ENCODE measurements around the gene C8G. TPM values are rescaled to one million over a fixed set of nuclear protein-coding genes. Genes with fewer than 3 reads are reported as not detected.

C8G gene
- total RNA-seq, 1 donor from 2014 or later: 2.2 TPM

- TF ChIP-seq CTCF (IDR thresholded peaks at IDR 0.05): no peak
- Mint-ChIP-seq H3K36me3 (ENCODE audit: low read depth) (no peaks in the 10 kb centered on the region), H3K4me1 (ENCODE audit: low read depth) (peaks cover 6% of the 10 kb centered on the region), H3K4me3 (ENCODE audit: unreplicated experiment) (no peak overlapping the region), H3K27me3 (ENCODE audit: low read depth) (peaks cover 2% of the 10 kb centered on the region), H3K9me3 (ENCODE audit: low read depth) (peaks cover 3% of the 10 kb centered on the region), H3K27ac (ENCODE audit: unreplicated experiment) (no peak overlapping the region)
- no peak for DNase-seq (ENCODE audit: low spot score)
These were observed 7.3 kb downstream of the C8G start for GRCh38 chr9:136952321-136952850.

- Mint-ChIP-seq H3K36me3 (ENCODE audit: low read depth) (no peaks in the 10 kb centered on the region), H3K4me1 (ENCODE audit: low read depth) (peaks cover 5% of the 10 kb centered on the region), H3K27me3 (ENCODE audit: low read depth) (peaks cover 2% of the 10 kb centered on the region), H3K9me3 (ENCODE audit: low read depth) (peaks cover 3% of the 10 kb centered on the region), H3K4me3 (ENCODE audit: unreplicated experiment) (no peak overlapping the region), H3K27ac (ENCODE audit: unreplicated experiment) (no peak overlapping the region)
- TF ChIP-seq CTCF (IDR thresholded peaks at IDR 0.05): no peak
- DNase-seq (ENCODE audit: low spot score): no peak
These were observed 8.1 kb downstream of the C8G start for GRCh38 chr9:136952876-136953770.

GRCh38 chr9:136953771-136954269 is 8.8 kb downstream of the C8G start:
- no peak for TF ChIP-seq CTCF (IDR thresholded peaks at IDR 0.05)
- no peak for DNase-seq (ENCODE audit: low spot score)
- H3K27me3 Mint-ChIP-seq (ENCODE audit: low read depth): peaks cover 2% of the 10 kb centered on the region
- no peaks in the 10 kb centered on the region for H3K36me3 Mint-ChIP-seq (ENCODE audit: low read depth)
- peaks cover 3% of the 10 kb centered on the region for H3K9me3 Mint-ChIP-seq (ENCODE audit: low read depth)
- no peak overlapping the region for H3K27ac Mint-ChIP-seq (ENCODE audit: unreplicated experiment)
- no peak overlapping the region for H3K4me3 Mint-ChIP-seq (ENCODE audit: unreplicated experiment)
- H3K4me1 Mint-ChIP-seq (ENCODE audit: low read depth): peaks cover 3% of the 10 kb centered on the region

GRCh38 chr9:136954270-136955083 is 9.4 kb downstream of the C8G start:
- Mint-ChIP-seq H3K4me1 (ENCODE audit: low read depth) (peaks cover 3% of the 10 kb centered on the region), H3K4me3 (ENCODE audit: unreplicated experiment) (no peak overlapping the region), H3K27me3 (ENCODE audit: low read depth) (peaks cover 2% of the 10 kb centered on the region), H3K36me3 (ENCODE audit: low read depth) (no peaks in the 10 kb centered on the region), H3K27ac (ENCODE audit: unreplicated experiment) (no peak overlapping the region), H3K9me3 (ENCODE audit: low read depth) (peaks cover 3% of the 10 kb centered on the region)
- no peak for DNase-seq (ENCODE audit: low spot score)
- no peak for TF ChIP-seq CTCF (IDR thresholded peaks at IDR 0.05)
